Spleen (tissue), 11 donors: Measurements from ENCODE around the gene SLC9A7. TPM values are rescaled to one million over a fixed set of nuclear protein-coding genes. Genes with fewer than 3 reads are reported as not detected.

ENCODE experiments used
- DNase-seq: peaks from one replicate; pipeline ENCODE4 v3.0.0-alpha.2; 2020
- H3K27ac ChIP-seq, 8 donors: fragments of 200-600 bp; sonication (generic) in 7 of 8; 1 replicate in 4 of 8; 2 replicates in 4 of 8; pipeline versions ENCODE4 v1.5.0 to v1.8.0; 2016 to 2021; ENCODE audit warnings: inconsistent platforms in 4 of 8, mild to moderate bottlenecking in 4 of 8, moderate library complexity in 1 of 8
- H3K27me3 ChIP-seq, 7 donors: fragments of 200-600 bp; sonication (generic) in 6 of 7; replicated peaks in 1 of 7; 1 replicate in 4 of 7; 2 replicates in 3 of 7; pipeline versions ENCODE4 v1.5.0 to v1.8.0; 2016 to 2021; ENCODE audit warnings: inconsistent platforms in 3 of 7, mild to moderate bottlenecking in 1 of 7
- H3K36me3 ChIP-seq, 6 donors: fragments of 200-600 bp; sonication (generic) in 5 of 6; 1 replicate in 4 of 6; 2 replicates in 2 of 6; pipeline versions ENCODE4 v1.5.0 to v1.8.0; 2016 to 2021; ENCODE audit warnings: inconsistent platforms in 2 of 6
- H3K4me1 ChIP-seq, 6 donors: fragments of 200-600 bp; sonication (generic) in 5 of 6; 1 replicate in 3 of 6; 2 replicates in 3 of 6; pipeline versions ENCODE4 v1.5.0 to v1.8.0; 2016 to 2021; ENCODE audit warnings: inconsistent platforms in 3 of 6
- H3K4me3 ChIP-seq, 8 donors: fragments of 200-600 bp; sonication (generic) in 7 of 8; 1 replicate in 4 of 8; 2 replicates in 4 of 8; pipeline versions ENCODE4 v1.5.0 to v1.8.0; 2016 to 2021; ENCODE audit warnings: inconsistent platforms in 4 of 8, mild to moderate bottlenecking in 4 of 8, moderate library complexity in 2 of 8
- H3K9me3 ChIP-seq, 8 donors: fragments of 200-600 bp; sonication (generic) in 7 of 8; 1 replicate in 4 of 8; 2 replicates in 4 of 8; pipeline versions ENCODE4 v1.5.0 to v1.8.0; 2016 to 2021; ENCODE audit warnings: inconsistent platforms in 4 of 8
- CTCF ChIP-seq, 11 experiments: fragments of 200-600 bp in 7 of 11; fragments of 450-650 bp in 4 of 11; sonication (generic) in 4 of 11; IDR thresholded peaks in 8 of 11; conservative IDR thresholded peaks in 3 of 11; 1 replicate in 7 of 11; 2 replicates in 4 of 11; pipeline versions ENCODE4 v1.4.0 to v1.8.0; 2016 to 2021; ENCODE audit warnings: antibody characterized with exemption in 11 of 11, inconsistent platforms in 4 of 11, mild to moderate bottlenecking in 1 of 11
- POLR2A ChIP-seq, 3 donors: fragments of 450-650 bp; IDR thresholded peaks; one replicate each; pipeline ENCODE4 v1.5.1; 2017; ENCODE audit warnings: antibody characterized with exemption in 3 of 3, mild to moderate bottlenecking in 1 of 3
- POLR2AphosphoS5 ChIP-seq, 3 donors: sonication (generic); formaldehyde crosslinking; IDR thresholded peaks; one replicate each; pipeline ENCODE4 v1.5.1; 2017; ENCODE audit warnings: antibody characterized with exemption in 3 of 3
- WGBS, 5 donors: extraction: QIAGEN DNeasy Blood & Tissue Kit in 3 of 5; methylation state at CpG; one replicate each; pipeline versions ENCODE4 v1.1.5 to v1.1.7; 2013 to 2018; 5-methylcytosine and 5-hydroxymethylcytosine counted together
- intact Hi-C: fragments of 100-400 bp; cut with DNase I; formaldehyde crosslinking; loops from one replicate; pipeline ENCODE4 v1.15.0; 2023; ENCODE audit warnings: low total_unique reads
- polyA plus RNA-seq, 3 donors: library from polyadenylated mRNA; stranded (reverse); fragments of 200-250 nt; gene quantifications; one replicate each; pipeline ENCODE4 v1.2.1, GENCODE V29; 2013
- total RNA-seq, 7 donors: library from RNA; depleted of rRNA in 3 of 7; stranded (reverse); fragments of >200 nt in 3 of 7; fragmentation: NEBNext Ultra II Directional in 4 of 7; extraction: Animal tissue kit (Norgen Biotek cat#: 25700) in 4 of 7; gene quantifications; one replicate each; pipeline versions ENCODE4 v1.1.0 to v1.2.1, GENCODE V29; 2016 to 2021
- donor health status: healthy with polysubstance abuse.
- donor health status: DM: no; HTN: no; CAD: no; lungs with moderate emphysema.
- donor health status: DM: no; HTN: no; CAD: no.
- donor health status: Bipolar disorder and iron deficiency.
- donor health status: healthy.
- donor health status: DM: no; HTN: no; CAD: no.
- donor health status: DM: yes; HTN: yes; CAD: no.

Gene SLC9A7
- total and polyA plus RNA-seq, 10 donors = 3.2 to 25.2 (median 11.1) TPM

GRCh38 chrX:46579250-46579649 lies 179.7 kb downstream of the SLC9A7 start:
- peak overlapping the region in 1 of 8 donors; percentile 15 for H3K27ac ChIP-seq
- 72 to 89% (median 76%) methylated on average over 1 of the region's 1 CpG for WGBS, 5 donors
- H3K27me3 ChIP-seq = peaks cover 0 to 9% (median 0%) of the 10 kb centered on the region in 7 donors
- intact Hi-C loops = loop anchor here (10.0 kb wide), 1 partner anchor 66 kb away; no protein-coding TSS in a partner anchor
- TF ChIP-seq POLR2A (IDR thresholded peaks at IDR 0.05) (no peak), POLR2AphosphoS5 (IDR thresholded peaks at IDR 0.05) (no peak), CTCF (IDR thresholded peaks at IDR 0.05 in 8 of 11, conservative IDR thresholded peaks at IDR 0.05 in 3 of 11) (no peak)
- peaks cover 0 to 7% (median 0%) of the 10 kb centered on the region in 6 donors for H3K36me3 ChIP-seq
- peaks cover 0 to 66% (median 22%) of the 10 kb centered on the region in 6 donors for H3K4me1 ChIP-seq
- no peak for DNase-seq
- H3K9me3 ChIP-seq = peaks cover 0 to 5% (median 0%) of the 10 kb centered on the region in 8 donors
- no peak overlapping the region for H3K4me3 ChIP-seq

DNA sequence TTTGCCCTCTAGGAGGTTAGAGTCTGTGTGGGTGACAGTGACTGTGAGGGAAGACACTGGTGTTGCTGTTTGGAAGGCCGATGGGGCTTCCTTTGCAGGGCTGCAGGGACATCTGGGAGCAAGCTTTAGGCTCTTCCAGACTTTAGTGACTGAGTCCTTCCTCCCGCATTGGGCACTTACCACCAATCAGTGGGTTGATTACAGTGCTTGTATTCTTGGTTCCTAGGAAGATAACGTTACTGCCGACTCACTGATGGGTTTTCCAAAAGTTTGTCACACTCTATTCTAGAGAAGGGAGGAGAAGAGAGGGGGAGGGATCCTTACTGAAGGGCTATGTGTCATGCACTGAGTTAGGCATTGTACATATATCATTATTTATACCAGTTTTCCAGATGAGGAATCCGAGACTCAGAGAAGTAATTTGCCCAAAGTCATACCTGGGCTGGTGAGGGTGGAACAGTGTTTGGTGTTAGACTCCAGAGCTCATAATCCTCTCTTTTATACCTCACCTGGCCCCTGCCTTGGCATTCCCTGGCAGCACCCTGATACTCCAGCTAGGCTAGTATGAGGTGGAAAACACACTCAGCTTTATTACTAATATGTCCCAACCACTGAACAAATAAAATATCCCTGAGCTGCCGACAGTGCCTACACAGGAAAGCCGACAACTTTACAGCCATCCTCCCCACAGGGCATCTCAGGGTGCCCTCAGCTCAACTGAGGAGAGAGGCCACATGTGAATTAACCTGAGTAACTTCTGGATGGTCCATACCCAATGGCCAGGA lies 181.5 kb downstream of the SLC9A7 start:
- peak overlapping the region in 5 of 8 donors; percentile 11 to 88 (median 83) for H3K27ac ChIP-seq
- peaks cover 0 to 7% (median 0%) of the 10 kb centered on the region in 6 donors for H3K36me3 ChIP-seq
- DNase-seq = no peak
- 63 to 81% (median 72%) methylated on average over 7 of the region's 7 CpGs for WGBS, 5 donors
- no peak for TF ChIP-seq POLR2AphosphoS5 (IDR thresholded peaks at IDR 0.05)
- TF ChIP-seq POLR2A (IDR thresholded peaks at IDR 0.05) = no peak
- no peak for TF ChIP-seq CTCF (IDR thresholded peaks at IDR 0.05 in 8 of 11, conservative IDR thresholded peaks at IDR 0.05 in 3 of 11)
- intact Hi-C loops = loop anchor here (10.0 kb wide), 1 partner anchor 67 kb away; no protein-coding TSS in a partner anchor
- peaks cover 0 to 6% (median 0%) of the 10 kb centered on the region in 8 donors for H3K9me3 ChIP-seq
- peaks cover 0 to 9% (median 0%) of the 10 kb centered on the region in 7 donors for H3K27me3 ChIP-seq
- peaks cover 0 to 67% (median 23%) of the 10 kb centered on the region in 6 donors for H3K4me1 ChIP-seq
- peak overlapping the region in 5 of 8 donors; percentile 8 to 87 (median 69) for H3K4me3 ChIP-seq

- peaks cover 0 to 69% (median 27%) of the 10 kb centered on the region in 6 donors for H3K4me1 ChIP-seq
- H3K9me3 ChIP-seq = peaks cover 0 to 6% (median 0%) of the 10 kb centered on the region in 8 donors
- H3K36me3 ChIP-seq = peaks cover 0 to 7% (median 0%) of the 10 kb centered on the region in 6 donors
- peaks cover 0 to 9% (median 0%) of the 10 kb centered on the region in 7 donors for H3K27me3 ChIP-seq
- intact Hi-C loops = loop anchor here (10.0 kb wide), 1 partner anchor 68 kb away; no protein-coding TSS in a partner anchor
- no peak for TF ChIP-seq POLR2AphosphoS5 (IDR thresholded peaks at IDR 0.05)
- no peak for TF ChIP-seq POLR2A (IDR thresholded peaks at IDR 0.05)
- TF ChIP-seq CTCF (IDR thresholded peaks at IDR 0.05 in 8 of 11, conservative IDR thresholded peaks at IDR 0.05 in 3 of 11) = no peak
- H3K4me3 ChIP-seq = peak overlapping the region in 5 of 8 donors; percentile 67 to 87 (median 69)
- H3K27ac ChIP-seq = peak overlapping the region in 6 of 8 donors; percentile 16 to 88 (median 82)
- 36 to 67% (median 49%) methylated on average over 3 of the region's 3 CpGs for WGBS, 5 donors
- no peak for DNase-seq
Observed at GRCh38 chrX:46576458-46576857, 182.5 kb downstream of the SLC9A7 start.

GRCh38 chrX:46575991-46576392 lies 182.9 kb downstream of the SLC9A7 start:
- no peak for DNase-seq
- TF ChIP-seq CTCF (IDR thresholded peaks at IDR 0.05 in 8 of 11, conservative IDR thresholded peaks at IDR 0.05 in 3 of 11) = no peak
- TF ChIP-seq POLR2AphosphoS5 (IDR thresholded peaks at IDR 0.05) = peak in 1 of 3 donors; percentile 38
- H3K4me3 ChIP-seq = peak overlapping the region; percentile 16 to 87 (median 68)
- peaks cover 0 to 7% (median 0%) of the 10 kb centered on the region in 6 donors for H3K36me3 ChIP-seq
- peaks cover 0 to 6% (median 0%) of the 10 kb centered on the region in 8 donors for H3K9me3 ChIP-seq
- intact Hi-C loops = loop anchor here (10.0 kb wide), 1 partner anchor 69 kb away; no protein-coding TSS in a partner anchor
- H3K4me1 ChIP-seq = peaks cover 0 to 69% (median 27%) of the 10 kb centered on the region in 6 donors
- H3K27me3 ChIP-seq = peaks cover 0 to 9% (median 0%) of the 10 kb centered on the region in 7 donors
- 3 to 33% (median 6%) methylated on average over 6 of the region's 6 CpGs for WGBS, 5 donors
- peak overlapping the region in 7 of 8 donors; percentile 61 to 88 (median 82) for H3K27ac ChIP-seq
